H9 (cell line): ENCODE measurements around the gene GDAP1L1. TPM values are rescaled to one million over a fixed set of nuclear protein-coding genes. Genes with fewer than 3 reads are reported as not detected.

ENCODE experiments used
- DNase-seq: peaks from one replicate; pipeline ENCODE4 v3.0.0-alpha.2; 2017
- H2AFZ ChIP-seq: one replicate; pipeline ENCODE4 v1.6.1; 2013; ENCODE audit warnings: mild to moderate bottlenecking, low read length, control low read depth, moderate library complexity
- H2AK5ac ChIP-seq: 2 replicates; pipeline ENCODE4 v1.6.1; 2013; ENCODE audit warnings: low read length, control low read depth, mixed read lengths; ENCODE audit not compliant: insufficient read length
- H2BK120ac ChIP-seq: one replicate; pipeline ENCODE4 v1.6.1; 2013; ENCODE audit warnings: low read depth, mild to moderate bottlenecking, low read length, control low read depth, inconsistent platforms; ENCODE audit not compliant: poor library complexity, severe bottlenecking
- H2BK12ac ChIP-seq: 2 replicates; pipeline ENCODE4 v1.6.1; 2013; ENCODE audit warnings: low read length, control low read depth, mixed read lengths, low read depth; ENCODE audit not compliant: insufficient read length
- H2BK15ac ChIP-seq: 2 replicates; pipeline ENCODE4 v1.6.1; 2013; ENCODE audit warnings: low read depth, low read length, control low read depth
- H2BK20ac ChIP-seq: one replicate; pipeline ENCODE4 v1.6.1; 2013; ENCODE audit warnings: low read depth, mild to moderate bottlenecking, low read length, control low read depth, inconsistent platforms; ENCODE audit not compliant: poor library complexity, severe bottlenecking
- H2BK5ac ChIP-seq: 2 replicates; pipeline ENCODE4 v1.6.1; 2013; ENCODE audit warnings: low read length, control low read depth, mixed read lengths; ENCODE audit not compliant: insufficient read length
- H3K14ac ChIP-seq: 2 replicates; pipeline ENCODE4 v1.6.1; 2013; ENCODE audit warnings: low read length, control low read depth; ENCODE audit not compliant: insufficient read depth
- H3K18ac ChIP-seq: 2 replicates; pipeline ENCODE4 v1.6.1; 2013; ENCODE audit warnings: low read depth, mild to moderate bottlenecking, mixed read lengths, low read length, control low read depth; ENCODE audit not compliant: insufficient read length
- H3K23ac ChIP-seq: 2 replicates; pipeline ENCODE4 v1.6.1; 2013; ENCODE audit warnings: low read length, control low read depth, mixed read lengths, low read depth; ENCODE audit not compliant: insufficient read length
- H3K23me2 ChIP-seq: 2 replicates; pipeline ENCODE4 v1.6.1; 2013; ENCODE audit warnings: low read depth, mild to moderate bottlenecking, mixed read lengths, low read length, control low read depth; ENCODE audit not compliant: insufficient read length, poor library complexity, severe bottlenecking
- H3K27ac ChIP-seq: 2 replicates; pipeline ENCODE4 v1.5.1; 2013; ENCODE audit warnings: low read length, control low read depth, mixed read lengths, low read depth; ENCODE audit not compliant: insufficient read length
- H3K27me3 ChIP-seq: 2 replicates; pipeline ENCODE4 v1.6.1; 2013; ENCODE audit warnings: low read length, control low read depth, inconsistent platforms; ENCODE audit not compliant: insufficient read depth
- H3K4ac ChIP-seq: 2 replicates; pipeline ENCODE4 v1.6.1; 2013; ENCODE audit warnings: low read depth, mild to moderate bottlenecking, control low read depth, inconsistent platforms, low read length, moderate library complexity
- H3K4me1 ChIP-seq: 2 replicates; pipeline ENCODE4 v1.6.1; 2013; ENCODE audit warnings: low read length, control low read depth, inconsistent platforms; ENCODE audit not compliant: insufficient read depth
- H3K4me2 ChIP-seq: 2 replicates; pipeline ENCODE4 v1.6.1; 2013; ENCODE audit warnings: low read length, control low read depth, mixed read lengths; ENCODE audit not compliant: insufficient read length, insufficient read depth
- H3K56ac ChIP-seq: 2 replicates; pipeline ENCODE4 v1.6.1; 2013; ENCODE audit warnings: low read depth, mild to moderate bottlenecking, mixed read lengths, low read length, control low read depth; ENCODE audit not compliant: insufficient read length
- H3K79me1 ChIP-seq: 2 replicates; pipeline ENCODE4 v1.6.1; 2013; ENCODE audit warnings: low read depth, mild to moderate bottlenecking, moderate library complexity, low read length, control low read depth, inconsistent platforms; ENCODE audit not compliant: insufficient read depth, poor library complexity, severe bottlenecking
- H3K79me2 ChIP-seq: 2 replicates; pipeline ENCODE4 v1.6.1; 2013; ENCODE audit warnings: low read length, control low read depth, inconsistent platforms; ENCODE audit not compliant: insufficient read depth
- H3K9ac ChIP-seq: 2 replicates; pipeline ENCODE4 v1.6.1; 2013; ENCODE audit warnings: low read length, control low read depth, mixed read lengths; ENCODE audit not compliant: insufficient read length; ENCODE audit errors: extremely low read depth
- H3K9me3 ChIP-seq: one replicate; pipeline ENCODE4 v1.6.1; 2013; ENCODE audit warnings: low read depth, low read length, inconsistent platforms; ENCODE audit not compliant: control insufficient read depth
- H3T11ph ChIP-seq: one replicate; pipeline ENCODE4 v1.6.1; 2013; ENCODE audit warnings: mild to moderate bottlenecking, low read length, control low read depth, inconsistent platforms
- H4K20me1 ChIP-seq: one replicate; pipeline ENCODE4 v1.6.1; 2013; ENCODE audit not compliant: control insufficient read depth, insufficient read length, insufficient read depth
- H4K5ac ChIP-seq: 2 replicates; pipeline ENCODE4 v1.6.1; 2013; ENCODE audit warnings: low read depth, mild to moderate bottlenecking, mixed read lengths, low read length, control low read depth; ENCODE audit not compliant: insufficient read length
- H4K8ac ChIP-seq: replicated peaks from 2 replicates; pipeline ENCODE4 v1.6.1; 2013; ENCODE audit warnings: low read length, control low read depth, mixed read lengths, low read depth; ENCODE audit not compliant: insufficient read length
- H4K91ac ChIP-seq: 2 replicates; pipeline ENCODE4 v1.6.1; 2013; ENCODE audit warnings: low read depth, mild to moderate bottlenecking, moderate library complexity, mixed read lengths, low read length, control low read depth; ENCODE audit not compliant: insufficient read length
- H3K27ac Mint-ChIP-seq, 3 experiments: 2 replicates in 2 of 3; 3 replicates in 1 of 3; pipeline ENCODE4 v1.8.0; 2020 to 2021; ENCODE audit warnings: mixed read lengths in 3 of 3, mild to moderate bottlenecking in 1 of 3, moderate library complexity in 1 of 3
- H3K27me3 Mint-ChIP-seq: 2 replicates; pipeline ENCODE4 v1.8.0; 2021; ENCODE audit warnings: low read depth, mild to moderate bottlenecking, moderate library complexity, mixed read lengths
- H3K36me3 Mint-ChIP-seq, 3 experiments: 2 replicates in 2 of 3; 3 replicates in 1 of 3; pipeline ENCODE4 v1.8.0; 2020 to 2021; ENCODE audit warnings: low read depth in 3 of 3, mixed read lengths in 3 of 3; ENCODE audit not compliant: insufficient read depth in 1 of 3
- H3K4me1 Mint-ChIP-seq, 2 experiments: 2 replicates each; pipeline ENCODE4 v1.8.0; 2020; ENCODE audit warnings: mixed read lengths in 2 of 2
- H3K4me3 Mint-ChIP-seq, 2 experiments: 2 replicates in 1 of 2; 3 replicates in 1 of 2; pipeline ENCODE4 v1.8.0; 2020 to 2021; ENCODE audit warnings: mild to moderate bottlenecking in 2 of 2, mixed read lengths in 2 of 2, moderate library complexity in 1 of 2
- H3K9me3 Mint-ChIP-seq, 2 experiments: 2 replicates in 1 of 2; 3 replicates in 1 of 2; pipeline ENCODE4 v1.8.0; 2020; ENCODE audit warnings: mild to moderate bottlenecking in 2 of 2, mixed read lengths in 2 of 2, moderate library complexity in 1 of 2
- WGBS: extraction: QIAGEN DNeasy Blood & Tissue Kit; methylation state at CpG from one replicate; pipeline ENCODE4 v1.1.7; 2013; ENCODE audit warnings: missing lambda C conversion rate, low lambda C conversion rate, mixed read lengths; ENCODE audit not compliant: insufficient read length; ENCODE audit errors: extremely low coverage; 5-methylcytosine and 5-hydroxymethylcytosine counted together
- total RNA-seq: library from RNA; stranded (reverse); gene quantifications from 2 replicates; pipeline ENCODE4 v1.2.1, GENCODE V29; 2021
- TF ChIP-seq, protein P1 (sequence below): fragments of 200-600 bp; sonication (generic); conservative IDR thresholded peaks from 3 replicates; pipeline ENCODE4 v1.8.0; 2021; ENCODE audit warnings: antibody characterized with exemption, mild to moderate bottlenecking

GDAP1L1 gene
- total RNA-seq, 1 experiment from 2014 or later = 5.9 TPM

DNA sequence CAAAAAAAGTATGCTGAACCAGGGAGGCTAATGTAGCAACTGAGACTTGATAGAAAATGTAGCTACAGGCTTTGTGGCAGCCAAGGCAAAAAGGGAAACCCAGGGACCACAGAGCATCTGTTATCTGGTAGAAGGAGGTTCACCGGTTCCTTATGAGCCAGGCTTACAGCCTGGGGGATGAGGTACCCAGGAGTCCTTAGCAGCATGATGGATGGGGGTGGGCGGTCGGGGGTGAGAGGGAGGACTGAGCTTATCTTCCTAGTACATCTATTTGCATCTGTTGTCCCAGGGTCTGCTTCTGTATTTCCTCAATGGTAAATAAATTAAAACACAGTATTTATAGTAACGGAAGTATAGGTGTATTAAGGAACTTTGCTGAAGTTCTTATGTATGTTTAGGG lies 1.1 kb upstream of the GDAP1L1 start:
- no peak overlapping the region for H3K27ac ChIP-seq
- no peak overlapping the region for H3K4me2 ChIP-seq
- no peak overlapping the region for H2BK12ac ChIP-seq
- peaks cover 8% of the 10 kb centered on the region for H3K23me2 ChIP-seq
- H4K20me1 ChIP-seq = no peaks in the 10 kb centered on the region
- H3K79me2 ChIP-seq = no peaks in the 10 kb centered on the region
- H2AFZ ChIP-seq = no peak overlapping the region
- H4K8ac ChIP-seq = no peak overlapping the region
- H2BK15ac ChIP-seq = no peak overlapping the region
- H3T11ph ChIP-seq = no peak overlapping the region
- H2BK120ac ChIP-seq = no peak overlapping the region
- TF ChIP-seq, protein P1, sequence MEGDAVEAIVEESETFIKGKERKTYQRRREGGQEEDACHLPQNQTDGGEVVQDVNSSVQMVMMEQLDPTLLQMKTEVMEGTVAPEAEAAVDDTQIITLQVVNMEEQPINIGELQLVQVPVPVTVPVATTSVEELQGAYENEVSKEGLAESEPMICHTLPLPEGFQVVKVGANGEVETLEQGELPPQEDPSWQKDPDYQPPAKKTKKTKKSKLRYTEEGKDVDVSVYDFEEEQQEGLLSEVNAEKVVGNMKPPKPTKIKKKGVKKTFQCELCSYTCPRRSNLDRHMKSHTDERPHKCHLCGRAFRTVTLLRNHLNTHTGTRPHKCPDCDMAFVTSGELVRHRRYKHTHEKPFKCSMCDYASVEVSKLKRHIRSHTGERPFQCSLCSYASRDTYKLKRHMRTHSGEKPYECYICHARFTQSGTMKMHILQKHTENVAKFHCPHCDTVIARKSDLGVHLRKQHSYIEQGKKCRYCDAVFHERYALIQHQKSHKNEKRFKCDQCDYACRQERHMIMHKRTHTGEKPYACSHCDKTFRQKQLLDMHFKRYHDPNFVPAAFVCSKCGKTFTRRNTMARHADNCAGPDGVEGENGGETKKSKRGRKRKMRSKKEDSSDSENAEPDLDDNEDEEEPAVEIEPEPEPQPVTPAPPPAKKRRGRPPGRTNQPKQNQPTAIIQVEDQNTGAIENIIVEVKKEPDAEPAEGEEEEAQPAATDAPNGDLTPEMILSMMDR = no peak
- no CpG with 5 or more reads among the region's 4 CpGs for WGBS
- H3K36me3 Mint-ChIP-seq = no peaks in the 10 kb centered on the region
- no peaks in the 10 kb centered on the region for H3K27me3 ChIP-seq
- no peaks in the 10 kb centered on the region for H3K9me3 ChIP-seq
- peaks cover 24% of the 10 kb centered on the region for H3K27me3 Mint-ChIP-seq
- no peak overlapping the region for H2AK5ac ChIP-seq
- H4K91ac ChIP-seq = no peak overlapping the region
- no peaks in the 10 kb centered on the region for H3K79me1 ChIP-seq
- H3K4me1 ChIP-seq = no peaks in the 10 kb centered on the region
- H3K4me1 Mint-ChIP-seq = peaks cover 10 to 12% of the 10 kb centered on the region in 2 experiments; a peak in 2 of 4 replicates
- no peak overlapping the region for H2BK20ac ChIP-seq
- no peak overlapping the region for H3K4ac ChIP-seq
- H3K4me3 Mint-ChIP-seq = no peak overlapping the region; a peak in 2 of 5 replicates
- DNase-seq = no peak
- H4K5ac ChIP-seq = no peak overlapping the region
- no peak overlapping the region for H3K56ac ChIP-seq
- no peaks in the 10 kb centered on the region for H3K9me3 Mint-ChIP-seq
- H3K23ac ChIP-seq = no peak overlapping the region
- H3K18ac ChIP-seq = no peak overlapping the region
- H3K27ac Mint-ChIP-seq = no peak overlapping the region
- H2BK5ac ChIP-seq = no peak overlapping the region
- no peak overlapping the region for H3K14ac ChIP-seq
- no peak overlapping the region for H3K9ac ChIP-seq
